BE2C (cell line): Measurements from ENCODE around the gene GPR62.

ENCODE experiments used
- DNase-seq: peaks from one replicate; pipeline ENCODE4 v3.0.0-alpha.2; 2020
- H3K27me3 ChIP-seq: fragments of 250-450 bp; sonication (Bioruptor Pico); 2 replicates; pipeline ENCODE4 v1.5.1; 2020; ENCODE audit warnings: mild to moderate bottlenecking
- H3K36me3 ChIP-seq: fragments of 250-450 bp; sonication (Bioruptor Pico); 2 replicates; pipeline ENCODE4 v1.5.1; 2020; ENCODE audit warnings: mild to moderate bottlenecking
- H3K4me1 ChIP-seq: fragments of 250-450 bp; sonication (Bioruptor Pico); 2 replicates; pipeline ENCODE4 v1.5.1; 2020
- H3K4me3 ChIP-seq: 2 replicates; pipeline ENCODE4 v1.5.1; 2011; ENCODE audit warnings: low read depth, low read length
- H3K9me3 ChIP-seq: fragments of 250-450 bp; sonication (Bioruptor Pico); 2 replicates; pipeline ENCODE4 v1.5.1; 2020
- TF ChIP-seq, protein P1 (sequence below): IDR thresholded peaks from 2 replicates; pipeline ENCODE4 v1.5.1; 2012; ENCODE audit warnings: mild to moderate bottlenecking, low read depth, low read length

The GPR62 gene

DNA sequence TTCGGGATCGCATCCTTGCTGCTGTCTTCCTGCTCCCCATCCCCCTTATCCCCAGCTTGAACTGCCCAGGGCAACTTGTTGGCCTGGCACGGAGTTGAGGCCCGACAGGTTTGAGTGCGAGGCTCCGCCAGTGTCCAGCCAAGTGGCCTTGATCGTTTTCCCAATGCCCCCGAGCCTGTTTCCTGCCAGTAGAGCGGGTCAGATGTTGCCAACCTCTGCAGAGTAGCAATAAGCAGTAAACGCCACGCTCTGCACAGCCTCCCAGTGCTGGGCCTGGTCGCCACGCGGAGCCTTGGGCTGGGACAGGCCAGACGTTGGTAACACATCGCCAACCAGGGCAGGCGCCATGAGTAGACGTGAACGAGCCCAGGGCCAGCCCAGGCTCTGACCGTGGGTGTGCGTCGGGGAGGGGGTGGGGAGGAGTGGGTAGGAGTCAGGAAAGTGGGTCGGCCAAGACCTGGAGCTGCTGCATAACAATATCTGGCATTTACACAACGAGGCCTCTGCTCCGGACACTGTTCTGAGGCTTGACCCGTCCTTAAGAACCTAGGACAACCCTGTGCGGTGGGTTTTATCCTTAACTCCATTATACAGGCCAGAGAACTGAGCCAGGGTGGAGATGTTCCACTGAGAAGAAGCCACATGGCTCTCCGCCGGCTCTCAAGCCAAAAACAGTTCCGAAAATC, 19.2 kb downstream of the GPR62 start:
- DNase-seq, result peak; percentile 33
- peak overlapping the region; percentile 63 for H3K4me3 ChIP-seq

DNA sequence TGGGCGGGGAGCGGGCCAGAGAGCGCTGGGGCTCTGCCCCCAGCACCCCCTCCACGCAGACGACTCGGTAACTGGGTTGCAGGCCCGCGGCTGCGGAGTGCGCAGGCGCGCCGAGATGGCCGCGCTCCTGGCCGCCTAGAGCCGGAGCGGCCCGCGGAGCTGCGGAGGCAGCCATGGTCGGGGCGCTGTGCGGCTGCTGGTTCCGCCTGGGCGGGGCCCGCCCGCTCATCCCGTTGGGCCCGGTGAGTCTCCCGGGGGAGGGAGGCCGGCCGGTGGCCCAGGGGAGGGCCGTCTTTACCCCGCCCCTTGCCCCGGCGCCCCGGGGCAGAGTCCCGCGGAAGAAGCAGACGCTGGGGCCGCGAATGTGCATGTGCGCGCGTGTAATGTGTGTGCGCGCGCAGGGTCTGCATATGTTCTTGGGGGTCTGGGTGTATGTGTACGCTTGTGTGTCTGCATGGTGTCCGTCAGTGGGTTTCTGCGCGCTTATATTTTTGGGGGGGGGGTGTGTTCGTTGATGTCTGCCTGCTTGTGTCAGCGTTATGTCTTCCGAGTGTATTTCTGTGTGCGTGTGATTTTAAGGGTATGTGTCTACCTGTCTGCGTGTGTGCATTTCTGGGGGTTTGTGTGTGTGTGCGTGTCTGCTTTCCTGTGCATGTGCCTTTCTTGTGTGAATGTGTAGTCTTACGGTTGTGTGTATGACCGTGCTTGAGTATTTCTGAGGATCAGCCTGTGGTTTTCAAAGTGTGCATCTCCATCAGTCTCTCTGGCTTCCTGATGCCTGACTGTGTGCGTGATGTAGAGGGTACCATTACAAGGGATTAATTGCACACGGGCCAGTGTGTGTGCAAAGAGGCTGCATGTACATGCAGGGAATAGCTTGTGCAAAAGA, 20.0 kb downstream of the GPR62 start, which contains the start of gene ABHD14A:
Gene ABHD14A, plus strand, starts transcription at position 102 of the 889 bp plus-strand sequence. Its CDS starts 72 bp downstream, at position 174.
- Histone ChIP-seq H3K9me3 (no peaks in the 10 kb centered on the region), H3K4me3 (peak within 1 kb of the TSS; percentile 72), H3K4me1 (peaks cover 8% of the 10 kb centered on the region), H3K36me3 (no peaks in the 10 kb centered on the region), H3K27me3 (no peaks in the 10 kb centered on the region)
- peak; percentile 60 for DNase-seq
- TF ChIP-seq, protein P1, sequence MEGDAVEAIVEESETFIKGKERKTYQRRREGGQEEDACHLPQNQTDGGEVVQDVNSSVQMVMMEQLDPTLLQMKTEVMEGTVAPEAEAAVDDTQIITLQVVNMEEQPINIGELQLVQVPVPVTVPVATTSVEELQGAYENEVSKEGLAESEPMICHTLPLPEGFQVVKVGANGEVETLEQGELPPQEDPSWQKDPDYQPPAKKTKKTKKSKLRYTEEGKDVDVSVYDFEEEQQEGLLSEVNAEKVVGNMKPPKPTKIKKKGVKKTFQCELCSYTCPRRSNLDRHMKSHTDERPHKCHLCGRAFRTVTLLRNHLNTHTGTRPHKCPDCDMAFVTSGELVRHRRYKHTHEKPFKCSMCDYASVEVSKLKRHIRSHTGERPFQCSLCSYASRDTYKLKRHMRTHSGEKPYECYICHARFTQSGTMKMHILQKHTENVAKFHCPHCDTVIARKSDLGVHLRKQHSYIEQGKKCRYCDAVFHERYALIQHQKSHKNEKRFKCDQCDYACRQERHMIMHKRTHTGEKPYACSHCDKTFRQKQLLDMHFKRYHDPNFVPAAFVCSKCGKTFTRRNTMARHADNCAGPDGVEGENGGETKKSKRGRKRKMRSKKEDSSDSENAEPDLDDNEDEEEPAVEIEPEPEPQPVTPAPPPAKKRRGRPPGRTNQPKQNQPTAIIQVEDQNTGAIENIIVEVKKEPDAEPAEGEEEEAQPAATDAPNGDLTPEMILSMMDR, result no peak

More for the DNA sequence above, 19.2 kb downstream of the GPR62 start:
- H3K36me3 ChIP-seq, result no peaks in the 10 kb centered on the region
- TF ChIP-seq, protein P1, result no peak
- H3K4me1 ChIP-seq, result peaks cover 8% of the 10 kb centered on the region
- H3K27me3 ChIP-seq, result no peaks in the 10 kb centered on the region
- no peaks in the 10 kb centered on the region for H3K9me3 ChIP-seq

DNA sequence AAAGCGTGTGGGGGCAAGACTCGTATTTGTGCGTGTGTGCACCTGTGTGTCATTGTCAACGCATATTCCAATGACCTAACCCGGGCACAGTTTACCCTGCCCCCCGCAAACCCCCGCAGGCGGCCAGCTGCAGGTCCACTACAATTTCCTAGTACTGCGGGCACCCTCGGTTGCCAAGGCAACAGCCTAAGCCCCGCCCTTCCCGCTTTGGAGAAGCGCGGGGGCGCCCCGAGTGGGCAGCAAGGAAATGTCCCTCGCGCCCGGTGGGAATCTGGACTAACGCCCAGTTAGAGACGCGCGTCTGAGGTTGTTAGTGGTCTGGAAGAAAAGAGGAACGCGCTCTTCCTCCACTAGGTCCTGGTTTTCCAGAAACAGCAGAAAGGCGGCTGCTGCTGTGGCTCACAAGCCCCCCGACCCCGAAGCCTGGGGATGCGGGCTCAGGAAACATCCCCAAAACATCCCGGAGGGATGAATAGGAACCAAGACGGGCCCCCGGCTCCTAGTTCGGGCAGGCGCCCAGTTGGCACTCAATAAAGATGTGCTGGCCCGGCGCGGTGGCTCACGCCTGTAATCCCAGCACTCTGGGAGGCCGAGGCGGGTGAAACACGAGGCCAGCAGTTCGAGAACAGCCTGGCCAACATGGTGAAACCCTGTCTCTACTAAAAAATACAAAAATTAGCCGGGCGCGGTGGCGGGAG, 20.8 kb downstream of the GPR62 start:
- Histone ChIP-seq H3K9me3 (no peaks in the 10 kb centered on the region), H3K4me1 (peaks cover 8% of the 10 kb centered on the region), H3K27me3 (no peaks in the 10 kb centered on the region), H3K4me3 (peak overlapping the region; percentile 63), H3K36me3 (no peaks in the 10 kb centered on the region)
- DNase-seq, result peak; percentile 76
- TF ChIP-seq, protein P1, result no peak

DNA sequence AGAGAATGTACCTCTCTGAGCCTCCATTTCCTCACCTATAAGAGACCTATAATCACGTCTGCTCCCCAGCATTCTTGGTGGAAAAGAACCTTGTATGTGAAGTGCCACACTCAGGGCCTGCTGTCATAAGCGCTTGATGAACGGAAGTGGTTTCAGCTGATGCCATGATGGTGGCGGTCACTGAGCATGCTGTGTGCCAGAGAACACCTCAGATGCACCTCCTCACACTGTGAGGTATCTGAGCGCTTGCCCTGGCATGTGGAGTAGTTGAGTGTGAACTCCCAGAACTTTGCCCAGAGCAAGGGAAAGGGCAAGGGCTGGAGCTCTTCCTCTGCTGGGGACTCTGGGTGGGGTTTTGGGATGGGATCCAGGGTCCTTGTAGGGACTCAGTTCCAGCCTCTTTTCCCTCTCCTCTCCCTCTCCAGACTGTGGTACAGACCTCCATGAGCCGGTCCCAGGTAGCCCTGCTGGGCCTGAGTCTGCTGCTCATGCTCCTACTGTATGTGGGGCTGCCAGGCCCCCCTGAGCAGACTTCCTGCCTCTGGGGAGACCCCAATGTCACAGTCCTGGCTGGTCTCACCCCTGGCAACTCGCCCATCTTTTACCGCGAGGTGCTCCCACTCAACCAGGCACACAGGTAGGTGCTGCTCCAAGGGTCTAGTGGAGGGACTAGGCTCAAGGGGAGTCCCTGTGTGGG, 22.4 kb downstream of the GPR62 start:
- Histone ChIP-seq H3K36me3 (no peaks in the 10 kb centered on the region), H3K9me3 (no peaks in the 10 kb centered on the region), H3K4me1 (peaks cover 8% of the 10 kb centered on the region), H3K27me3 (no peaks in the 10 kb centered on the region), H3K4me3 (no peak overlapping the region)
- TF ChIP-seq, protein P1, result no peak
- DNase-seq, result no peak

DNA sequence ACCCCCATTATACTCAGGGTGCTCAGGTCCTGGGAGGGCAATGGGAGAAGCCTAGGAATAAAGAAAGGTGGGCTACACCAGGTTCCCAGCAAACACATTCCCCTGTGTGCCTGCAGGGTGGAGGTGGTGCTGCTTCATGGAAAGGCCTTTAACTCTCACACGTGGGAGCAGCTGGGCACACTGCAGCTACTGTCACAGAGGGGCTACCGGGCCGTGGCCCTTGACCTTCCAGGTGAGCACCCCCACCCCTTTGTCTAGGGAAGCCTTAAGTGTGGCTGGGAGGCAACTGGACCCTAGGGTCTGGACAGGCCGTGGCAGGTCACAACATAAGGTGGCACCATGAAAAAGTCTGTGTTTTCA, 22.9 kb downstream of the GPR62 start:
- no peaks in the 10 kb centered on the region for H3K27me3 ChIP-seq
- no peaks in the 10 kb centered on the region for H3K36me3 ChIP-seq
- H3K4me1 ChIP-seq, result peaks cover 8% of the 10 kb centered on the region
- no peaks in the 10 kb centered on the region for H3K9me3 ChIP-seq
- TF ChIP-seq, protein P1, result no peak
- no peak for DNase-seq
- no peak overlapping the region for H3K4me3 ChIP-seq
